HFF-Myc (cell line): ENCODE measurements around the gene ANKRD30B.
"Not testable (repeated sequence)": the region's sequence is repeated elsewhere in the genome, so short reads cannot be mapped to it uniquely, and the experiment has no call there.

ENCODE experiments used
- DNase-seq: peaks from one replicate; pipeline ENCODE4 v3.0.0-alpha.2; 2011; ENCODE audit warnings: low read depth; ENCODE audit errors: extremely low read depth
- H3K4me3 ChIP-seq: replicated peaks from 2 replicates; pipeline ENCODE4 v1.5.1; 2011; ENCODE audit warnings: low read depth, mild to moderate bottlenecking, control low read depth, low read length
- CTCF ChIP-seq: IDR thresholded peaks from 2 replicates; pipeline ENCODE4 v1.5.1; 2012; ENCODE audit warnings: mild to moderate bottlenecking, low read depth, low read length, control low read depth; ENCODE audit errors: missing control alignments

Gene ANKRD30B

GRCh38 chr18:14851533-14851932 lies 103.6 kb downstream of the ANKRD30B start:
- H3K4me3 ChIP-seq, DNase-seq: not testable (repeated sequence)

GRCh38 chr18:14855634-14856033 lies 107.7 kb downstream of the ANKRD30B start:
- H3K4me3 ChIP-seq, DNase-seq: not testable (repeated sequence)

- not testable (repeated sequence) for DNase-seq, H3K4me3 ChIP-seq
Measured at GRCh38 chr18:14856256-14856655, 108.3 kb downstream of the ANKRD30B start.

- not testable (repeated sequence) for DNase-seq, H3K4me3 ChIP-seq
Measured at GRCh38 chr18:14858514-14858913, 110.5 kb downstream of the ANKRD30B start.

- not testable (repeated sequence) for H3K4me3 ChIP-seq, DNase-seq
Measured at GRCh38 chr18:14859995-14860394, 112.0 kb downstream of the ANKRD30B start.

GRCh38 chr18:14866426-14866825 lies 118.5 kb downstream of the ANKRD30B start:
- H3K4me3 ChIP-seq, DNase-seq: not testable (repeated sequence)

GRCh38 chr18:14867988-14868387 lies 120.0 kb downstream of the ANKRD30B start:
- not testable (repeated sequence) for H3K4me3 ChIP-seq, DNase-seq

GRCh38 chr18:14868825-14869224 lies 120.9 kb downstream of the ANKRD30B start:
- DNase-seq, H3K4me3 ChIP-seq: not testable (repeated sequence)

GRCh38 chr18:14878826-14879225 lies 130.9 kb downstream of the ANKRD30B start:
- not testable (repeated sequence) for H3K4me3 ChIP-seq, DNase-seq

- TF ChIP-seq CTCF: no peak
- H3K4me3 ChIP-seq: no peak overlapping the region
Measured at GRCh38 chr18:14900435-14900834, 152.5 kb downstream of the ANKRD30B start.

More at GRCh38 chr18:14900435-14900834, 152.5 kb downstream of the ANKRD30B start:
- no peak for DNase-seq
